Caco-2 (cell line): ENCODE measurements around the gene HEPN1. TPM values are rescaled to one million over a fixed set of nuclear protein-coding genes. Genes with fewer than 3 reads are reported as not detected.

ENCODE experiments used
- BruUV-seq: library from RNA; stranded (reverse); fragments of 400-500 nt; replicated peaks from 2 replicates; lab custom pipeline; 2021; lab: Mats Ljungman, UMichigan
- CTCF ChIA-PET: fragments of 300-600 bp; sonication (Branson Sonifier 250); formaldehyde crosslinking; loops from one replicate; lab custom pipeline; 2022; ENCODE audit warnings: antibody characterized with exemption; lab: Charles Lee
- POLR2A ChIA-PET: fragments of 300-600 bp; sonication (Branson Sonifier 250); formaldehyde crosslinking; loops from one replicate; lab custom pipeline; 2022; ENCODE audit warnings: antibody characterized with exemption; lab: Charles Lee
- DNase-seq, 2 experiments: peaks; one replicate each; pipeline versions ENCODE4 v3.0.0 to v3.0.0-alpha.2; 2020 to 2022
- H3K27me3 ChIP-seq: replicated peaks from 2 replicates; pipeline ENCODE4 v1.6.0; 2011; ENCODE audit warnings: low read length; ENCODE audit not compliant: control insufficient read depth, insufficient read depth
- H3K36me3 ChIP-seq: 2 replicates; pipeline ENCODE4 v1.5.1; 2011; ENCODE audit warnings: low read length; ENCODE audit not compliant: control insufficient read depth, insufficient read depth
- H3K4me1 ChIP-seq: fragments of 250-450 bp; sonication (Bioruptor Pico); 2 replicates; pipeline ENCODE4 v1.5.1; 2020; ENCODE audit warnings: mild to moderate bottlenecking
- H3K4me3 ChIP-seq: 2 replicates; pipeline ENCODE4 v1.5.1; 2011; ENCODE audit warnings: low read depth, mild to moderate bottlenecking, control low read depth, low read length
- H3K9me3 ChIP-seq: fragments of 250-450 bp; sonication (Bioruptor Pico); 2 replicates; pipeline ENCODE4 v1.5.1; 2020; ENCODE audit warnings: mild to moderate bottlenecking, moderate library complexity
- H3K27ac Mint-ChIP-seq: one replicate; pipeline ENCODE4 v1.8.0; 2022; ENCODE audit warnings: mixed read lengths; ENCODE audit not compliant: unreplicated experiment
- H3K27me3 Mint-ChIP-seq: one replicate; pipeline ENCODE4 v1.8.0; 2022; ENCODE audit warnings: mixed read lengths; ENCODE audit not compliant: insufficient read depth, unreplicated experiment
- H3K36me3 Mint-ChIP-seq: one replicate; pipeline ENCODE4 v1.8.0; 2022; ENCODE audit warnings: mild to moderate bottlenecking, mixed read lengths; ENCODE audit not compliant: insufficient read depth, unreplicated experiment
- H3K4me1 Mint-ChIP-seq: one replicate; pipeline ENCODE4 v1.8.0; 2022; ENCODE audit warnings: low read depth, mixed read lengths; ENCODE audit not compliant: unreplicated experiment
- H3K4me3 Mint-ChIP-seq: one replicate; pipeline ENCODE4 v1.8.0; 2022; ENCODE audit warnings: mild to moderate bottlenecking, moderate library complexity, mixed read lengths; ENCODE audit not compliant: unreplicated experiment
- H3K9me3 Mint-ChIP-seq: one replicate; pipeline ENCODE4 v1.8.0; 2022; ENCODE audit warnings: mixed read lengths; ENCODE audit not compliant: unreplicated experiment
- CTCF ChIP-seq, 2 experiments: fragments of 200-600 bp in 1 of 2; IDR thresholded peaks; 1 replicate in 1 of 2; 2 replicates in 1 of 2; pipeline versions ENCODE4 v1.5.1 to v1.8.0; 2011 to 2022; ENCODE audit warnings: antibody characterized with exemption in 1 of 2, control low read depth in 1 of 2, inconsistent platforms in 1 of 2, low read depth in 1 of 2, low read length in 1 of 2, mild to moderate bottlenecking in 1 of 2, moderate library complexity in 1 of 2; ENCODE audit not compliant: insufficient read depth in 1 of 2, severe bottlenecking in 1 of 2, unreplicated experiment in 1 of 2
- intact Hi-C: fragments of 100-400 bp; cut with micrococcal nuclease; formaldehyde crosslinking; loops from one replicate; pipeline ENCODE4 v1.10.0; 2022; ENCODE audit not compliant: unreplicated experiment
- total RNA-seq: library from RNA; stranded (reverse); gene quantifications from 2 replicates; pipeline ENCODE4 v1.2.3, GENCODE V29; 2022

The HEPN1 gene
- total RNA-seq, 1 experiment from 2014 or later: not detected

GRCh38 chr11:124898263-124898680 is 20.8 kb upstream of the HEPN1 start:
- Histone ChIP-seq H3K9me3 (no peaks in the 10 kb centered on the region), H3K4me3 (no peak overlapping the region), H3K36me3 (no peaks in the 10 kb centered on the region), H3K27me3 (peaks cover 6% of the 10 kb centered on the region), H3K4me1 (no peaks in the 10 kb centered on the region)
- TF ChIP-seq CTCF (IDR thresholded peaks at IDR 0.05; ENCODE audit: insufficient read depth in 1 of 2, low read depth in 1 of 2, low read length in 1 of 2, severe bottlenecking in 1 of 2, unreplicated experiment in 1 of 2): no peak
- CTCF ChIA-PET: interaction anchor here (1.4 kb wide), 1 partner anchor 22 kb away, joined by 5 read pairs; no protein-coding TSS in a partner anchor
- H3K4me3 Mint-ChIP-seq: no peak overlapping the region
- H3K36me3 Mint-ChIP-seq: no peaks in the 10 kb centered on the region
- H3K27ac Mint-ChIP-seq: no peak overlapping the region
- POLR2A ChIA-PET: no interaction called here
- BruUV-seq: no TSS peak
- H3K9me3 Mint-ChIP-seq: no peaks in the 10 kb centered on the region
- intact Hi-C loops: no loop called here
- H3K4me1 Mint-ChIP-seq: no peaks in the 10 kb centered on the region
- H3K27me3 Mint-ChIP-seq: peaks cover 14% of the 10 kb centered on the region
- peak in 1 of 2 experiments; percentile 25 for DNase-seq

- H3K4me3 Mint-ChIP-seq: no peak overlapping the region
- CTCF ChIA-PET: interaction anchor here (0.6 to 1.4 kb wide), 2 partner anchors 22 to 37 kb away, joined by 5 to 7 read pairs; no protein-coding TSS in a partner anchor
- H3K27me3 Mint-ChIP-seq: peaks cover 13% of the 10 kb centered on the region
- intact Hi-C loops: no loop called here
- H3K36me3 Mint-ChIP-seq: no peaks in the 10 kb centered on the region
- no peaks in the 10 kb centered on the region for H3K4me1 ChIP-seq
- H3K9me3 Mint-ChIP-seq: no peaks in the 10 kb centered on the region
- no peak overlapping the region for H3K4me3 ChIP-seq
- POLR2A ChIA-PET: no interaction called here
- H3K36me3 ChIP-seq: no peaks in the 10 kb centered on the region
- TF ChIP-seq CTCF (IDR thresholded peaks at IDR 0.05; ENCODE audit: insufficient read depth in 1 of 2, low read depth in 1 of 2, low read length in 1 of 2, severe bottlenecking in 1 of 2, unreplicated experiment in 1 of 2): no peak
- H3K9me3 ChIP-seq: no peaks in the 10 kb centered on the region
- BruUV-seq: no TSS peak
- no peaks in the 10 kb centered on the region for H3K4me1 Mint-ChIP-seq
- H3K27ac Mint-ChIP-seq: no peak overlapping the region
- peaks cover 6% of the 10 kb centered on the region for H3K27me3 ChIP-seq
- DNase-seq: peak in 1 of 2 experiments; percentile 21
Observed at GRCh38 chr11:124898711-124899110, 20.3 kb upstream of the HEPN1 start.

DNA sequence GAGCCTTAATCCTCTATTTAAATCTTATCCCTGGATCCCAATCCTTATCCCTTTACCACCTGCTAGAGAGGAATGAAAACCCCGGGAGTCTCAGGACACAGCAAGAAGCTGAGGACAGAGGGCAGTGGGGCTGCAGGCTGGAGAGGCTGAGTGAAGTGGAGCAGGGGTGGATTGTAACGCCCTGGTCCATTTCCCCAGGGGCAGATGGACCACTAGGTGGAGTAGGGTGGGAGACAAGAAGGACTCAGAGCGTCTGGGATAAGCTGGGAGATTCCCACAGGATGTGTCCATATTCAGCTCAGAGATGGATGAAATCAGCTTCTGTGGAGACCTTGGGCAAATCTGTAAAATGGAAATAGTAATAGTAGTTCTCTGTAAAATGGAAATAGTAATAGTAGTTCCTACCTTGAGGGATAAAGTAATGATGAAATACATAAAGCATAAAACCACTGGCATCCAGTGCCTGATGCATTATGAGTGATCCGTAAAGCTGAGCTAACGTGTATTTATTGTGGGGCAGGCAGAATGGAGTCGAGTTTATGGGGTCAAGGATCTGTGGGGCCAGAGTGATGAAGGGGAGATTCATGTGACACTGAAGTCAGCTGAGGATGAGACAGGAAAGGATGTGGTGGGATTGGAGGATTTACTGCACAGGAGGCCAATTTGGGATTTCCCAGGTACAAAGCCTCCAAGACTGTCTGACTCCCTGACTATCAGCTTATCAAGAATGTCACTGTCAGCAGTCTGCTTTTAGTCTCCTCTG is 19.5 kb upstream of the HEPN1 start:
- DNase-seq: peak in 1 of 2 experiments; percentile 39
- Mint-ChIP-seq H3K9me3 (no peaks in the 10 kb centered on the region), H3K36me3 (no peaks in the 10 kb centered on the region), H3K27ac (no peak overlapping the region), H3K4me1 (no peaks in the 10 kb centered on the region), H3K4me3 (no peak overlapping the region), H3K27me3 (peaks cover 13% of the 10 kb centered on the region)
- Histone ChIP-seq H3K9me3 (no peaks in the 10 kb centered on the region), H3K4me3 (no peak overlapping the region), H3K27me3 (peaks cover 6% of the 10 kb centered on the region), H3K36me3 (no peaks in the 10 kb centered on the region), H3K4me1 (no peaks in the 10 kb centered on the region)
- TF ChIP-seq CTCF (IDR thresholded peaks at IDR 0.05; ENCODE audit: insufficient read depth in 1 of 2, low read depth in 1 of 2, low read length in 1 of 2, severe bottlenecking in 1 of 2, unreplicated experiment in 1 of 2): peak in 1 of 2 experiments; percentile 49
- ChIA-PET POLR2A (no interaction called here), CTCF (no interaction called here)
- BruUV-seq: no TSS peak
- intact Hi-C loops: no loop called here
